HG03045 (cell line): ENCODE measurements around the gene CAMK2A.

ENCODE experiments used
- ATAC-seq: cut with Tn5 transposase; IDR thresholded peaks from one replicate; pipeline ENCODE4 v1.9.1; 2021; ENCODE audit warnings: mild to moderate bottlenecking, moderate library complexity; ENCODE audit not compliant: unreplicated experiment

Gene CAMK2A

GRCh38 chr5:150289551-150290390 is at the start of gene CAMK2A:
Gene CAMK2A, minus strand, starts transcription at chr5:150289773. Its CDS starts 148 bp downstream, at chr5:150289625.
- no peak for ATAC-seq

GRCh38 chr5:150339165-150339564 is 49.6 kb upstream of the CAMK2A start:
- no peak for ATAC-seq

GRCh38 chr5:150338546-150338945 is 49.0 kb upstream of the CAMK2A start:
- no peak for ATAC-seq

GRCh38 chr5:150335778-150336177 is 46.2 kb upstream of the CAMK2A start:
- ATAC-seq: no peak

GRCh38 chr5:150333400-150333799 is 43.8 kb upstream of the CAMK2A start:
- ATAC-seq: no peak

GRCh38 chr5:150329881-150330876 is 40.6 kb upstream of the CAMK2A start:
- ATAC-seq: no peak

- ATAC-seq: no peak
Measured at GRCh38 chr5:150329038-150329437, 39.5 kb upstream of the CAMK2A start.

GRCh38 chr5:150328515-150328914 is 38.9 kb upstream of the CAMK2A start:
- ATAC-seq: no peak

GRCh38 chr5:150327139-150327538 is 37.6 kb upstream of the CAMK2A start:
- no peak for ATAC-seq

- no peak for ATAC-seq
Measured at GRCh38 chr5:150326707-150327106, 37.1 kb upstream of the CAMK2A start.

GRCh38 chr5:150325426-150325825 is 35.9 kb upstream of the CAMK2A start:
- no peak for ATAC-seq

GRCh38 chr5:150323819-150324218 is 34.2 kb upstream of the CAMK2A start:
- ATAC-seq: no peak

GRCh38 chr5:150323092-150323491 is 33.5 kb upstream of the CAMK2A start:
- ATAC-seq: no peak

- ATAC-seq: no peak
Measured at GRCh38 chr5:150322202-150322601, 32.6 kb upstream of the CAMK2A start.

- ATAC-seq: no peak
Measured at GRCh38 chr5:150321784-150322183, 32.2 kb upstream of the CAMK2A start.

- ATAC-seq: no peak
Measured at GRCh38 chr5:150321211-150321610, 31.6 kb upstream of the CAMK2A start.

- ATAC-seq: no peak
Measured at GRCh38 chr5:150320044-150320613, 30.6 kb upstream of the CAMK2A start.

GRCh38 chr5:150319484-150319790 is 29.9 kb upstream of the CAMK2A start:
- ATAC-seq: no peak

- no peak for ATAC-seq
Measured at GRCh38 chr5:150318613-150319483, 29.3 kb upstream of the CAMK2A start.
